Coronary artery (tissue), 2 donors: ENCODE data around the gene ZNF879.

ENCODE experiments used
- DNase-seq: peaks from one replicate; pipeline ENCODE4 v3.0.0-alpha.2; 2017; ENCODE audit warnings: low spot score
- H3K27ac ChIP-seq, 2 donors: fragments of 200-600 bp; sonication (generic); one replicate each; pipeline ENCODE4 v1.5.1; 2016 to 2019
- H3K4me3 ChIP-seq: fragments of 200-600 bp; sonication (generic); 2 replicates; pipeline ENCODE4 v1.5.1; 2016; ENCODE audit warnings: mild to moderate bottlenecking, moderate library complexity
- TF ChIP-seq, protein P1 (sequence below): fragments of 200-600 bp; sonication (generic); IDR thresholded peaks from one replicate; pipeline ENCODE4 v1.5.1; 2019; ENCODE audit warnings: antibody characterized with exemption

Gene ZNF879

DNA sequence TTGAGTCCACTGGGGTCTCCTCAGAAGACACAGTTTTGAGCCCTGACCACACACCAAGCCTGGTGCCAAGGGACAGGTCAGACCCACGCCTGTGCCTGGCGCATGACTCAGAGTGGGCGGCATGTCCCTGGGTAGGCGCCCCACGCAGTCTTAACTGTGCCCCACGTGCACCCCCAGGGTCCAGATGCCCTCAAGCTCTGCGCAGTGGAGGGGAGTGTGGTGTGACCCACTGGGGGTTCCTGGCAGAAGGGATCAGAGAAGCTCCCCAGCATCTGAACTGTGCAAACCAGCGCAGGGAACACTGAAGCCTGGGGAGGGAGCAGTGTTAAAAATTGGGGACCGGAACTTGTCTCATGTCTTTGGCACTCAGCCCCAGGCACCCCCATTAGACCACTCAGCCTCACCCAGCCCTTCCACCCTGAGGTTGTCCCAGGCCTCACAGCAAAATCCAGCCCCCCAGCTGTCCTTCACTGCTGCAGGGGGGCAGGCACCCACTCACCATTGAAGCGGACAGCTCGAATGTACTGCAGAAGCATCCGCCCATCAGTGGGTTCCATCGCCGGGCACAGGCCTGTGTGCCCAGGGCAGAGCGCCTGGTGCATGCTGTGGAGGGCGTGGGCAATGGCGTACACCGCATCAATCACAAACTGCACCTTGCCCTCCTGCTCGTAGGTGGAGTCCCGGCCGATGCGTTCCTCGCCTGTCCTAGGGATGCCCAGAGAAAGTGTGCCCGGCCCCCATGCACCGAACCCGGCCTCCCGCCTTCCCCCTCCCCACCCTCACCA lies 35.0 kb upstream of the ZNF879 start:
- DNase-seq = no peak
- H3K4me3 ChIP-seq = no peak overlapping the region
- TF ChIP-seq, protein P1, sequence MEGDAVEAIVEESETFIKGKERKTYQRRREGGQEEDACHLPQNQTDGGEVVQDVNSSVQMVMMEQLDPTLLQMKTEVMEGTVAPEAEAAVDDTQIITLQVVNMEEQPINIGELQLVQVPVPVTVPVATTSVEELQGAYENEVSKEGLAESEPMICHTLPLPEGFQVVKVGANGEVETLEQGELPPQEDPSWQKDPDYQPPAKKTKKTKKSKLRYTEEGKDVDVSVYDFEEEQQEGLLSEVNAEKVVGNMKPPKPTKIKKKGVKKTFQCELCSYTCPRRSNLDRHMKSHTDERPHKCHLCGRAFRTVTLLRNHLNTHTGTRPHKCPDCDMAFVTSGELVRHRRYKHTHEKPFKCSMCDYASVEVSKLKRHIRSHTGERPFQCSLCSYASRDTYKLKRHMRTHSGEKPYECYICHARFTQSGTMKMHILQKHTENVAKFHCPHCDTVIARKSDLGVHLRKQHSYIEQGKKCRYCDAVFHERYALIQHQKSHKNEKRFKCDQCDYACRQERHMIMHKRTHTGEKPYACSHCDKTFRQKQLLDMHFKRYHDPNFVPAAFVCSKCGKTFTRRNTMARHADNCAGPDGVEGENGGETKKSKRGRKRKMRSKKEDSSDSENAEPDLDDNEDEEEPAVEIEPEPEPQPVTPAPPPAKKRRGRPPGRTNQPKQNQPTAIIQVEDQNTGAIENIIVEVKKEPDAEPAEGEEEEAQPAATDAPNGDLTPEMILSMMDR = no peak
- no peak overlapping the region for H3K27ac ChIP-seq

DNA sequence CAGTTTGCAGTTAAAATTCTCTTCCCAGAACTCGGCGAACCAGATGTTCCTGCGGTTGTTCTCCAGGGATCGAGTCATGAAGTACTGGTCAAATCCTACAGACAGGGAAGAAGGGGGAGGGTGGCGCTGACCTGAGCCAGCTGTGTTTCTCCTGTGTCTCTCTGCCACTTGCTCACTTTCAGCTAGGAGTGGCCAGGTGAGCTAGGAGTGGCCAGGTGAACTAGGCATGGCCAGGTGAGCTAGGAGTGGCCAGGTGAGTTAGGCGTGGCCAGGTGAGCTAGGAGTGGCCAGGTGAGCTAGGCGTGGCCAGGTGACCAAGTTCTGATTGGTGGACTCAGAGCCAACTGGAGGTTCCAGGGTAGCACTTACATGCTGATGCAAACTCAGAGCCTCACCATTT lies 34.3 kb upstream of the ZNF879 start:
- no peak overlapping the region for H3K4me3 ChIP-seq

DNA sequence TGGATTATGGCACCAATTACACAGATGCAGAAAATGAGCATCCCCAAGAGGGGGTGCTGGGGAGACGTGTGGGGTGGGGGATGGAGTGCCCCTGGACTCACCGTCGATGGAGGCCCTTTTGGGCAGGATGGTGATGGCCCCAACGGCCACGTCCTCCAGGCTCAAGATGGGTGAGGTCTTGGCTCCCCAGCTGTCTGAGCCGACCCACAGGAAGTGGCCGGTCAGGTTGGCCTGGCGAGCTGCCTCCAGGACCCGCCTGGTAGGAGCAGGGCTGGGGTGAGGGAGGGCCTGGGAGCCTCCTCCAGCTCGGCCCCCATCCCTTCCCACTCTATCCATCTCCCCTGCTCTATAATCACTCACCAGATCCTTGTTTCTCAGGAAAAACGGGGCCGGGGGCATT lies 33.1 kb upstream of the ZNF879 start:
- no peak for DNase-seq
- Histone ChIP-seq H3K27ac (no peak overlapping the region), H3K4me3 (no peak overlapping the region)
- TF ChIP-seq, protein P1 = no peak

More for the DNA sequence above, 34.3 kb upstream of the ZNF879 start:
- no peak overlapping the region for H3K27ac ChIP-seq
- TF ChIP-seq, protein P1 = no peak
- DNase-seq = no peak

DNA sequence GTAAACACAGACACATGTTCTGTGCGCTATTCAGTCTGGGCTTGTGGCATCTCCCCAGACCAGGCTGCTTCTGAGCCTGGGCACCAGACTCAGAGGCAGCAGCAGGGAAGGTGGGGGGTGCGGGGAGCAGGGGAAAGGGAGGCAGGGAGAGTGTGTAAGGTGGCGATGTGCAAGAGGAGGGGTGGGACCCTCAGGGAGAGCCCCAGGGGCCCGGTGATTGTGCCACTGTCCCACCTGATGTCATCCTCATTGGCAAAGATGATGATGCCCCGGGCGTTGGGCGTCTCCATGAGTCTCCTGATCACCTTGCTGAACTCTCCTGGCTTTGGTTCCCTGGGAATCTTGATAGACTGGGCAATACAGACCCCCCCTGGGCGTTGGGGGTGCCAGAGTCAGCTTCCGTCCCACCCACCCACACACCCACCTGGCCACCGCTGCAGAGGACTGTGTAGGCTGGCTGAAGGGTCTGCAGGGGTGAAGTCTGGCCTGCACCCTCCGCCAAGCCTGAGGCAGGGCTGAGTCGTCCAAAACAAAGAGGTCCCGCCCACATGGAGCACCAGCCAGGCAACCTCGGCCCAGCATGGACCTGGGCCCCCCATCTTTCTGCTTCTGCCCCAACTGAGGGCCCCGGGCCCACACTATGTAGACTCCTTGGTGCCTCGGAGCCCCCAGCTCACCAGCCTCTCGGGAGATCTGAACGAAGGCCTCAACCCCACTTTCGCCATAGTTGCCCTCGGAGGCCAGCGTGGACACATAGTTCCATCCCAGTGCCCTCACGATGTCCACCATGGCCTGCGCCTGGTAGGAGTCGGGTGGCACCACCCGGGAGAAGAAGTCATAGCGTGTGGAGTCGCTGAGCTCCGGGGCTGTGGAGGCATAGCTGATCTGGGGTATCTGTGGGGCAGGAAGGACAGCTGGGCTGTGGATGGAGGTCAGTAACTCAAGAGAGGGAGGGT lies 32.1 kb upstream of the ZNF879 start:
- no peak overlapping the region for H3K4me3 ChIP-seq
- no peak for DNase-seq

DNA sequence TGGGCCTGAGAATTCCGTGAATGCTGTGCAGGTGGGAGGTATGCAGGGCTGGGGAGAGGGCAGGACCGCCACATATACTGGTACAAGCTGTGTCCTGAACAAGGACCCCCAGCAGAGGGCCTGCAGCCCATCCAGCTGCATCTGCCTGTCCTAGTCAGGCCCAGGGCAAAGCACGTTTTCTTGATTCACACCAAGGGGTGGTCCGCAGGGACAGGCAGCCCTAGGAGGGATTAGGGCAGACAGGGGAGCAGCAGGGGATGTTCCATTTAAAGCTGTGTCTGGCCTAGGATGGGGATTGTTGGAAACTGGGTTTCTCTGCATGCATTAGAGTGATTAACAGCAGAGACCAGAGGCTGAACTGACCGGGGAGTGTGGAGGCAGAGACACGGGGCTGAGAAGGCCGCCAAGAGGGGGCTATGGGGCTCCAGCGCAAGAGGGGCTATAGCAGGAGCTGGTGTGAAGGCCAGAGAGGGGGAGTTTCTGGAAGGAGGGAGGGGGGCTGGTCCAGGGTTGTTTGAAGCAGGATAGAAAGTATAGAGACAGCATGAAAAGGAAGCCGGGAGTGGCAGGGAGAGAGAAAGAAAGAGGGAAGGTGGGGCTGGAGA lies 31.2 kb upstream of the ZNF879 start:
- H3K27ac ChIP-seq = no peak overlapping the region
- H3K4me3 ChIP-seq = no peak overlapping the region
- no peak for DNase-seq
- TF ChIP-seq, protein P1 = no peak

More for the DNA sequence above, 32.1 kb upstream of the ZNF879 start:
- H3K27ac ChIP-seq = no peak overlapping the region
- TF ChIP-seq, protein P1 = no peak

DNA sequence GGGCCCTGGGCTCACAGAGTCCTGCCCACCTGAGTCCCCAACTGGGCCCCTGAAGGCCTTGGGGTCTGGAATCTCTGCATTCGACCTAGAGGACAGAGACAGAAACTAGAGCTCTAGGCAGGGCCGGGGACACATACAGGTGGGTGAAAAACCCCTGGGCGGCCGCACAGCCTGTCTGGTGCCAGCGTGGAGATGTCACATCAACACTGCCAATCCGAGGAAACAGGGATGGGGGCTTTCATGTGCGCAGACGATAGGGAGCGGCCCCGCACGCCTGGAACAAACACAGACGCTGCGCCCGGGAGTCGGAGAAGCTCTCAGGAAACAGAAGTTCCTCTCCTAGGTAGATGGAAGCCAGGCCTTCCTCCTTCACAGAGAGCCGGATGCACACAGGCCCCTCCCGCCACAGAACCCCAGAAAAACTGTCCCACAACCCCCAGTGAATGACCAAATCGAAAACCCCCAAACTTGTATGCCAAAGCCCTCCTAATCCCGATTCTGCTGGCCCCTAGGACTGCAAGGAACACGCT lies 30.3 kb upstream of the ZNF879 start:
- no peak overlapping the region for H3K27ac ChIP-seq

More for the DNA sequence above, 30.3 kb upstream of the ZNF879 start:
- TF ChIP-seq, protein P1 = no peak
- no peak overlapping the region for H3K4me3 ChIP-seq
- DNase-seq = no peak
